Spinal cord (tissue), 10 donors: ENCODE results near the gene PIBF1. TPM values are rescaled to one million over a fixed set of nuclear protein-coding genes. Genes with fewer than 3 reads are reported as not detected.

Experiments used
- DNase-seq, 6 donors: peaks; one replicate each; pipeline versions ENCODE4 v3.0.0 to v3.0.0-alpha.2; 2013 to 2015; ENCODE audit warnings: low spot score in 6 of 6, low read depth in 4 of 6
- H3K27ac ChIP-seq: one replicate; pipeline ENCODE4 v1.5.1; 2013; ENCODE audit warnings: low read depth, low read length, control low read depth
- H3K27me3 ChIP-seq: one replicate; pipeline ENCODE4 v1.6.1; 2013; ENCODE audit warnings: low read length; ENCODE audit not compliant: control insufficient read depth, insufficient read depth
- H3K36me3 ChIP-seq: one replicate; pipeline ENCODE4 v1.6.1; 2013; ENCODE audit warnings: low read length; ENCODE audit not compliant: control insufficient read depth, insufficient read depth
- H3K4me1 ChIP-seq: one replicate; pipeline ENCODE4 v1.6.1; 2013; ENCODE audit warnings: low read length; ENCODE audit not compliant: control insufficient read depth, insufficient read depth
- H3K4me3 ChIP-seq: one replicate; pipeline ENCODE4 v1.5.1; 2013; ENCODE audit warnings: low read depth, low read length, control low read depth
- H3K9me3 ChIP-seq: one replicate; pipeline ENCODE4 v1.6.1; 2013; ENCODE audit warnings: low read length; ENCODE audit not compliant: control insufficient read depth, insufficient read depth
- WGBS: methylation state at CpG from one replicate; pipeline ENCODE4 v1.1.5; 2013; ENCODE audit warnings: missing lambda C conversion rate; ENCODE audit not compliant: insufficient coverage; 5-methylcytosine and 5-hydroxymethylcytosine counted together
- polyA plus RNA-seq, 2 donors: library from polyadenylated mRNA; unstranded; fragments of 120-200 nt; gene quantifications; one replicate each; pipeline ENCODE4 v1.2.1, GENCODE V29; 2013; ENCODE audit not compliant: insufficient read length in 2 of 2
- total RNA-seq, 2 donors: library from RNA; depleted of rRNA in 1 of 2; stranded (reverse); fragments of 120-200 nt in 1 of 2; fragments of >200 nt in 1 of 2; gene quantifications; one replicate each; pipeline versions ENCODE4 v1.2.3 to v1.2.4, GENCODE V29; 2013 to 2014
- donor health status: healthy.

The PIBF1 gene
- total and polyA plus RNA-seq, 4 donors: 19.9 to 32.5 (median 26.4) TPM

DNA sequence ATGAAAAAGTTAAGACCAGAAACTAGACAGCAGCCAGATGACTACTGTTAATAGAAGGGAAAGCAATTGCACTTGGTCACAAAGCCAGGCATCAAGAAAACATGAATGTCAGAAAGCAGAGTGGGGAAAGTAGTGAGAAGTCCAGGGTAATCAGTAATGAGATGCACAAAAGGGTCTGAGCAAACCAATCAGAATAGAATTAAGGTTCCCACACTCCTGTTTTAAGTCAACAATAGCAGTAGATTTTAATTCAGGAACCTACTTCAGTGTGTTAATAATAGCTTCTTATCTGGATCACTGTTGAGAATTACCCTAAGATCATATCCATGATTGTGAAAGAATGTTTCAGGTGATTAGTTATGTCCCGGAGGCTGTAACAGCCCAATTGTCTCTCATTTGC, 204.3 kb downstream of the PIBF1 start:
- Histone ChIP-seq H3K36me3 (no peaks in the 10 kb centered on the region), H3K4me1 (no peaks in the 10 kb centered on the region), H3K9me3 (no peaks in the 10 kb centered on the region), H3K27ac (no peak overlapping the region), H3K4me3 (no peak overlapping the region), H3K27me3 (no peaks in the 10 kb centered on the region)
- DNase-seq: no peak
- no CpG with 5 or more reads among the region's 1 CpG for WGBS

GRCh38 chr13:72990953-72991352, 209.0 kb downstream of the PIBF1 start:
- 100% methylated on average over 2 of the region's 3 CpGs for WGBS
- Histone ChIP-seq H3K27ac (no peak overlapping the region), H3K4me1 (no peaks in the 10 kb centered on the region), H3K4me3 (no peak overlapping the region), H3K36me3 (no peaks in the 10 kb centered on the region), H3K27me3 (no peaks in the 10 kb centered on the region), H3K9me3 (no peaks in the 10 kb centered on the region)
- no peak for DNase-seq

DNA sequence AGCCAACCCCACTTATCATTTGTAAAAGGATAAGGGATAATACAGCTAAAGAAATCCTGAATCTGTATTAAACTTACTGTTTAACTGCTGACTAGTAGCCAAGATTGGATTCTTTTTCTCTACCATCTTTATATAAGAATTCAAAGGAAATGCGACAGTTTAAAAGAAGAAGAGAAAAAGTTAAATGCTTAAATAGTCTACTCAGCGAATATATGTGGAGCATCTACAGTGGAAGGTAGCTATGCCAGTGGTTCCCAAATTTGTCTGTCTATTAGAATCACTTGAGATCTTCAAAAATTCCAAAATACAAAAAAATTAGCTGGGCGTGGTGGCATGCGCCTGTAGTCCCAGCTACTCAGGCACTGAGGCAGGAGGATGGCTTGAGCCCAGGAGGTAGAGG, 216.1 kb downstream of the PIBF1 start:
- Histone ChIP-seq H3K36me3 (peaks cover under 1% of the 10 kb centered on the region), H3K9me3 (no peaks in the 10 kb centered on the region), H3K4me3 (no peak overlapping the region), H3K27ac (no peak overlapping the region), H3K27me3 (no peaks in the 10 kb centered on the region), H3K4me1 (no peaks in the 10 kb centered on the region)
- DNase-seq: no peak
- no CpG with 5 or more reads among the region's 4 CpGs for WGBS

DNA sequence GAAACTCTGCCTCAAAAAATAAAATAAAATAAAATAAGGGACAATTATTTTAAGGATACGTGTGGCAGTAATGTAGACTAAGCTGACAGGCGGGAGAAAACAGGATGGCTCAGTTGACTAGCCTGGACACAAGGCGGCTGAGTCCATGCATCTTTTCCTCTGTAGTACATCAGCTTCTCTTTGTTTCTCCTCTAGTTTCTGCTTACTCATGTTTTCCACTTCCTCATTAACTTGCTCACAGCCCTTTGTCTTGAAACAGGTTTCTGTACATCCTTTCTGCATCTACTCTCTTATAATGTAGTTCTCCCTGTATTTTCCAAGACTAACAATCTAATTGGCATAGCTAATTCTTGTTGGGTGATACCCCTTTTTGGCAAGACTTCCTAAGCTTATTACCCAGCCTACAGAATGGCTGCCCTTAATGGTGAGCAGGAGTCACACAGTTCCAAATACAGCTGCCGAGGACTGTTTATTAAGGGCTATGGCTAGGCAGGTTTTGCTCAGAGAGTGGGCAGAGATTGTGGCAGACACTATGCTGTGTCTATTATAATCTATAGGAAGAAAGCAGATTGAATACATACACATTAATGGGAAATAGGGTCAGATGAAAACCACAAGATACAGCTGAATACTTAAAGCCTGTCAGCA, 218.2 kb downstream of the PIBF1 start:
- Histone ChIP-seq H3K4me3 (no peak overlapping the region), H3K27me3 (no peaks in the 10 kb centered on the region), H3K9me3 (no peaks in the 10 kb centered on the region), H3K4me1 (no peaks in the 10 kb centered on the region), H3K27ac (no peak overlapping the region), H3K36me3 (peaks cover 8% of the 10 kb centered on the region)
- peak in 2 of 6 donors; percentile 7 to 15 for DNase-seq
- 93% methylated on average over 2 of the region's 4 CpGs for WGBS

GRCh38 chr13:73001971-73002370, 220.0 kb downstream of the PIBF1 start:
- no peak overlapping the region for H3K4me3 ChIP-seq
- no peak overlapping the region for H3K27ac ChIP-seq
- no peaks in the 10 kb centered on the region for H3K27me3 ChIP-seq
- H3K9me3 ChIP-seq: no peaks in the 10 kb centered on the region
- H3K36me3 ChIP-seq: peaks cover 8% of the 10 kb centered on the region
- H3K4me1 ChIP-seq: no peaks in the 10 kb centered on the region
- no peak for DNase-seq

- Histone ChIP-seq H3K4me1 (no peaks in the 10 kb centered on the region), H3K4me3 (no peak overlapping the region), H3K27me3 (no peaks in the 10 kb centered on the region), H3K9me3 (no peaks in the 10 kb centered on the region), H3K36me3 (peaks cover 3% of the 10 kb centered on the region), H3K27ac (no peak overlapping the region)
- 100% methylated on average over 2 of the region's 5 CpGs for WGBS
- peak in 1 of 6 donors; percentile 58 for DNase-seq
Observed at GRCh38 chr13:73011751-73012150, 229.8 kb downstream of the PIBF1 start.

DNA sequence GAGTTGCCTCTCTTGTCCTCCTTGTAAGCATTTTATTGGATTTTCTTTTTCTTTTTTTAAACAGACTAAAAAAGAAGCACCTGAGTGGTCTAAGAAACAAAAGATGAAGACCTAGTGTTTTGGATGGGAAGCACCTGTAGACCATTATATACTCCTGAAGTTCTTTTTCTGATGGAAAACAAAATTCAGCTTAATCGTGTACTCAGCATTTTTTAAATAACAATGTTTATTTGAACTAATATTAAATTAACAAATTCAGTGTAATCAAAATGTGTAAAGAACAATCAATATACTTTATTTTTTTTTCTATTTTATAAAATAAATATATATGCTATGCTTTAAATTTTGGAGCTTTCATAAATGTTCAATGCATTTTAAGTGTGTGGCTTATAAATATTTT, 233.9 kb downstream of the PIBF1 start:
- Histone ChIP-seq H3K9me3 (no peaks in the 10 kb centered on the region), H3K36me3 (peaks cover 7% of the 10 kb centered on the region), H3K27me3 (no peaks in the 10 kb centered on the region), H3K4me3 (no peak overlapping the region), H3K4me1 (no peaks in the 10 kb centered on the region), H3K27ac (no peak overlapping the region)
- WGBS: no CpG with 5 or more reads among the region's 1 CpG
- DNase-seq: no peak

DNA sequence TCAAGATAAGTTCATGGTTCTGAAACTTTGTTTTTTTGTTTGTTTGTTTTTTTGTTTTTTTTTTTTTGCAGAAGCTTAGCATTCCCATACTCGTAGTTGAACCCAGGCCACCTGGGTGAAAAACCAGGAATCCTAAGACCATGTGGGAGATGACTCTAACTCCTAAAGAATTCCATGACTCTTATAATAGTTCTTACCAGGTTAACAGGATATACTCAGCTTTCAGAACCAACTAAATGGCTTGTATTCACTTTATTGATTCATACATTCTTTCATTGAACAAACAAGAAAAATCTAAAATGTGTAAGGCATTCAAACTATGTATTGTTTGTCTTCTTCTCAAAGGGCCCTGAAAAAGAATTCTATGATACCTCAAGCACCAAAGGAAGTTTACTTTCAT, 236.4 kb downstream of the PIBF1 start:
- Histone ChIP-seq H3K4me3 (no peak overlapping the region), H3K36me3 (peaks cover 4% of the 10 kb centered on the region), H3K27ac (no peak overlapping the region), H3K4me1 (no peaks in the 10 kb centered on the region), H3K9me3 (no peaks in the 10 kb centered on the region), H3K27me3 (no peaks in the 10 kb centered on the region)
- no peak for DNase-seq
- 100% methylated on average over 1 of the region's 1 CpG for whole genome bisulfite sequencing

DNA sequence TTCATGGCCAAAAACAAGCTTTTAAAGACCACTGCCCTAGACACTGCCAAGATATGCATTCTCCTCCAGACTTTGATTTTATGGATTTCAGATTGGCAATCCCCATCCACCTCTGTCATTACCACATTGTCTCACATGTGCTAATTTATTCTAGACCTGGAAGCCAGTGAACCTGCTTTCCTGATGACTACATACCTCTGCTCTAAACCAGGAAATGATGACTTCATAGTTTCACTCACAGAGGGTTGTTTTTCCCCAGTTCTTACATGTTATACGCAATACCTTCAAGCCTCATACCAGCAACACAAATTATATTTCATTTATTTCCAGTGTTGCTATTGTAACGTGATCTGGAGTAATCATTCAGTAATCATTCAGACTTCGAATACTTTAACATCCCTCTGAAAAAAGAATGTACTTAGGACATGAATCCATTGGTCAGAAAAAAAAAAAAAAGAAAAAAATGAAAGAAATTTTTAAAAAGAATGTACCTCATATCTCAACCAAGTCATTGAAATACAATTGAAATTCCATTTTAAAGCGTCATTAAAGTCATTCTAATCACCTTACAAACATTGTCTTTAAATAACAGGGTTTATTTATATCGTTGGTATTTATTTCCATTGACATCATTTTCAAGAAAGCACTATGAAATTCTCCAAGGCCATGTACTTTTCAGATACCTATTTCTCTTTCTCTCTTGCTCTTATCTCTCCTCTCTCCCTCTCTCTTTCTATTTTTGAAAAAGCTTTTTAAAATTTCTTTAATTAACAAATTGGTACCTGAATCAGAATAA, 243.5 kb downstream of the PIBF1 start:
- Histone ChIP-seq H3K27ac (no peak overlapping the region), H3K36me3 (no peaks in the 10 kb centered on the region), H3K4me1 (no peaks in the 10 kb centered on the region), H3K9me3 (no peaks in the 10 kb centered on the region), H3K27me3 (no peaks in the 10 kb centered on the region), H3K4me3 (no peak overlapping the region)
- DNase-seq: no peak
- no CpG with 5 or more reads among the region's 5 CpGs for WGBS

DNA sequence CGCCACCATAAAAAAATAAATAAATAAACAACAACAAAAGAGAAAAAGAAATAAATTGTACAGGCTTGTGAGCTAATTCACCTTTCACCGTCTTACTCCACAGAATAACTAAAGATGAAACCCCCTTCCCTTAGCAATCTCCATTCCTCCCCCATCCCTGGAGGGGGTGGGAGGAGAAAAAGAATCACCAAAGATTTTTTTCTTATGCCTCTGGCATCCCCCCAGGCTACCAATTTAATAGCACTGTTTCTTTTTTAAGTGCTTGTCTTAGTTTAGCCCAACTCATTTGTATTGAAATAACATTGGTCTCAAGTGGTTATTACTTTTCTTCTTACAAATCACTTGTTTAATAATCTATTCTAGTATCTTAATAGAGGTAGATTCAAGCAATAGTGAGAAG, 253.0 kb downstream of the PIBF1 start:
- WGBS: no CpG with 5 or more reads among the region's 2 CpGs
- DNase-seq: no peak
- H3K4me1 ChIP-seq: no peaks in the 10 kb centered on the region
- H3K4me3 ChIP-seq: no peak overlapping the region
- no peaks in the 10 kb centered on the region for H3K27me3 ChIP-seq
- no peaks in the 10 kb centered on the region for H3K9me3 ChIP-seq
- H3K27ac ChIP-seq: no peak overlapping the region
- no peaks in the 10 kb centered on the region for H3K36me3 ChIP-seq
